HG03025 (cell line): ENCODE measurements around the gene SLC66A1.

Source experiments
- ATAC-seq: cut with Tn5 transposase; IDR thresholded peaks from one replicate; pipeline ENCODE4 v1.9.1; 2021; ENCODE audit warnings: mild to moderate bottlenecking, moderate library complexity; ENCODE audit not compliant: unreplicated experiment, low FRiP score

The SLC66A1 gene

GRCh38 chr1:19323987-19324664 lies 12.0 kb downstream of the SLC66A1 start:
- ATAC-seq, result no peak

- no peak for ATAC-seq
Measured at GRCh38 chr1:19324665-19324990, 12.5 kb downstream of the SLC66A1 start.

- no peak for ATAC-seq
Measured at GRCh38 chr1:19325368-19325957, 13.3 kb downstream of the SLC66A1 start.

GRCh38 chr1:19325958-19326747 lies 14.0 kb downstream of the SLC66A1 start:
- ATAC-seq, result no peak

GRCh38 chr1:19326748-19327065 lies 14.6 kb downstream of the SLC66A1 start:
- no peak for ATAC-seq

GRCh38 chr1:19327301-19327700 lies 15.2 kb downstream of the SLC66A1 start:
- no peak for ATAC-seq

GRCh38 chr1:19327736-19328135 lies 15.6 kb downstream of the SLC66A1 start:
- ATAC-seq, result no peak

- no peak for ATAC-seq
Measured at GRCh38 chr1:19328486-19328885, 16.4 kb downstream of the SLC66A1 start.

- no peak for ATAC-seq
Measured at GRCh38 chr1:19329188-19329587, 17.1 kb downstream of the SLC66A1 start.

GRCh38 chr1:19329611-19330010 lies 17.5 kb downstream of the SLC66A1 start:
- no peak for ATAC-seq

GRCh38 chr1:19330449-19331135 lies 18.5 kb downstream of the SLC66A1 start:
- no peak for ATAC-seq

- ATAC-seq, result no peak
Measured at GRCh38 chr1:19331262-19331878, 19.2 kb downstream of the SLC66A1 start.

GRCh38 chr1:19332832-19333231 lies 20.7 kb downstream of the SLC66A1 start:
- ATAC-seq, result no peak

- ATAC-seq, result no peak
Measured at GRCh38 chr1:19333587-19334354, 21.6 kb downstream of the SLC66A1 start.

GRCh38 chr1:19336543-19336942 lies 24.4 kb downstream of the SLC66A1 start:
- no peak for ATAC-seq

- ATAC-seq, result no peak
Measured at GRCh38 chr1:19337289-19337688, 25.2 kb downstream of the SLC66A1 start.

GRCh38 chr1:19338323-19338762 lies 26.2 kb downstream of the SLC66A1 start:
- no peak for ATAC-seq

- no peak for ATAC-seq
Measured at GRCh38 chr1:19339214-19339861, 27.2 kb downstream of the SLC66A1 start.

- ATAC-seq, result no peak
Measured at GRCh38 chr1:19340387-19340937, 28.3 kb downstream of the SLC66A1 start.
